ENCODE data around the gene GPER1.
"Not testable (repeated sequence)": the region's sequence is repeated elsewhere in the genome, so short reads cannot be mapped to it uniquely, and the experiment has no call there.

GPER1 gene

GRCh38 chr7:1136841-1137516 is 49.1 kb downstream of the GPER1 start:
- in situ Hi-C loops (cut with MboI; ENCODE audit: low sequenced_read_pairs): no loop called here

- in situ Hi-C loops (cut with MboI; ENCODE audit: low sequenced_read_pairs): no loop called here
These were observed 49.7 kb downstream of the GPER1 start for GRCh38 chr7:1137517-1138167.

GRCh38 chr7:1140476-1141104 is 52.7 kb downstream of the GPER1 start:
- in situ Hi-C loops (cut with MboI; ENCODE audit: low sequenced_read_pairs): no loop called here

- in situ Hi-C loops (cut with MboI; ENCODE audit: low sequenced_read_pairs): no loop called here
These were observed 53.7 kb downstream of the GPER1 start for GRCh38 chr7:1141651-1142050.

- in situ Hi-C loops (cut with MboI; ENCODE audit: low sequenced_read_pairs): no loop called here
These were observed 54.2 kb downstream of the GPER1 start for GRCh38 chr7:1142051-1142635.

- in situ Hi-C loops (cut with MboI; ENCODE audit: low sequenced_read_pairs): not testable (repeated sequence)
These were observed 55.1 kb downstream of the GPER1 start for GRCh38 chr7:1143031-1143430.
